DMS 273 (cell line): ENCODE data around the gene CLMN.
A peak's percentile ranks its signal among the peaks of the same experiment; 100 is the strongest.
"Not testable (repeated sequence)": the region's sequence is repeated elsewhere in the genome, so short reads cannot be mapped to it uniquely, and the experiment has no call there.

ENCODE experiments used
- DNase-seq: peaks from one replicate; lab custom pipeline; 2025; ENCODE audit not compliant: unreplicated experiment; lab: John Stamatoyannopoulos, UW

The CLMN gene

DNA sequence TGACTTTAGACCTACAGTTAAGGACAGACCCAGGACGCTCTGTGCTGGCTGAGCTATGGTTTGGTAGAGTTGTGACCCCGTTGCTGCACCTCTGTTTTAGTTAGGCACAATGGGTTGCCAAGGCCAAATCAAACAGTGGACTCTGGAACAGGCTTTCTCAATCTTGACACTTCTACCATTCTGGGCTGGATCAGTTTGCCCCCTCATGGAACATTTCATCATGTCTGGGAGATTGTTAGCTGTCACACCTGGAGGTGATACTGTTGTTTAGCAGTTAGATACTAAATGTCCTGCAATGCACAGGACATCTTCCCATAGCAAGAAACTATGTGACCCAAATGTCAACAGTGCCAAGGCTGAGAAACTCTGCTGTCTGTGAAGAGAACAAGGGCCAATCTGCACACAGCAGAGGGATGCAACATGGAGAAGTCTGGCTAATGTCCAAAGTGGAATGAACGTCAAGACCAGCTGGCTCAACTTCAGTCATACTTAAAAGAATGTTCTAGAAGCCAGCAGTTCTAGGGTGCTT, 96.8 kb downstream of the CLMN start:
- DNase-seq: peak; percentile 37

GRCh38 chr14:95222151-95222631, 97.5 kb downstream of the CLMN start:
- DNase-seq: no peak

DNA sequence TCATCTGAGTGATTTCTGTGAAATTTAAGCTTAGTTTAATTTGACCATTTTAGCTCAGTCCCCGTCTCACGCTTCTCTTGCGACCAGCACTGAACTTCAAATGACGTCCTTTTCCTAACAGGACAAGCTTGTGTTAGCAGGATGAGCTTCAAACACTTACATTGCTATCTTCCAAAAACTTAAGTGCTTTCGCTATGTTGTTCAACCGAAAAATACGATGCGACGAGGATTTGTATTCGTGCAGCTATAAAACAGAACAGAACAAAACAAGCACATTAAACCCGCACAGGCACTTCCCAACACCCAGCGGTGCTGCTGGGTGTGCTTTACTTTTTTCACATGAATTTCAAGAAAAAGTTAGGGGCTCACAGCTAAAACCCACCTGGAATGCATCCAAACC, 98.2 kb downstream of the CLMN start:
- DNase-seq: no peak

GRCh38 chr14:95220663-95221231, 99.0 kb downstream of the CLMN start:
- no peak for DNase-seq

- DNase-seq: peak; percentile 76
Observed at GRCh38 chr14:95218472-95219193, 101.1 kb downstream of the CLMN start.

DNA sequence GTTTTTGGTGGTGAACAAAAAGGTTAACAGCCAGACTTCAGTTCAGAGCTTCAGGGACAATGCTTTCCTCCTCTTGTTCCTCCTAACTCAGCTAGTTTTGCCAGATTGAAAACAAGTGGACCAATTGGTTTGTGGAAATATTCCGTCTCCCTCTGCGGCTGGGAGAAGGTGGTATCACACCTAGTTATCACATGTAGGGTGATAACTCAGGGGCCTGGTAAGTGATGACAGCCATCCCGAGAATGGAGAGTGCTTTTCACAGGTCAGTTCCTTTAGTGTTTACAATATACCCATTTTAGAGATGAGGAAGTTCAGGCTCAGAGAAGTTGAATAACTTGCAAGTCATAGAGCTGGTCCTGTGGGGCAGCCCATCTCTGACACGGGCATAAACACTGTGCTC, 101.7 kb downstream of the CLMN start:
- DNase-seq: no peak

GRCh38 chr14:95217391-95217900, 102.3 kb downstream of the CLMN start:
- no peak for DNase-seq

- no peak for DNase-seq
Observed at GRCh38 chr14:95216008-95216407, 103.7 kb downstream of the CLMN start.

- DNase-seq: no peak
Observed at GRCh38 chr14:95215094-95215725, 104.5 kb downstream of the CLMN start.

GRCh38 chr14:95213774-95214173, 105.9 kb downstream of the CLMN start:
- no peak for DNase-seq

GRCh38 chr14:95211721-95212504, 107.8 kb downstream of the CLMN start:
- DNase-seq: no peak

DNA sequence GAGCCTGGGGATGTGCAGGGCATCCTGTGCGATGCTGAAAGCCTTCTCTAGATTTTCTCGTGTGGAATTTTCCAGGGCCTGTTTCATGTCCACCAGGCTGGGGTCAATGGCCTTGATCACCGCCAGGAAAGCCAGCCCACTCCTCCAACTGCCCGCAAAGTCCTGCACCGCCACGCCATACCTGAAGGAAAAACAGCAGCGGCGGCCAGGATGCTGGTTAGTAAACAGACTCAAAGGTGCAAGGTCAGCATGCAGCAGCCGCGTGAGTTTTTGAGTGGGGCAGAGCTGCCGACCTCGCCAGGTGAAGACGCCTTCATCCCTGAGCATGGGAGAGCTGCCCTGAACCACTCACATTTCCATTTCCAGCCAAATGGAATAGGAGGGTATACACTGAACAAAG, 109.0 kb downstream of the CLMN start:
- DNase-seq: no peak

GRCh38 chr14:95208598-95208997, 111.1 kb downstream of the CLMN start:
- no peak for DNase-seq

DNA sequence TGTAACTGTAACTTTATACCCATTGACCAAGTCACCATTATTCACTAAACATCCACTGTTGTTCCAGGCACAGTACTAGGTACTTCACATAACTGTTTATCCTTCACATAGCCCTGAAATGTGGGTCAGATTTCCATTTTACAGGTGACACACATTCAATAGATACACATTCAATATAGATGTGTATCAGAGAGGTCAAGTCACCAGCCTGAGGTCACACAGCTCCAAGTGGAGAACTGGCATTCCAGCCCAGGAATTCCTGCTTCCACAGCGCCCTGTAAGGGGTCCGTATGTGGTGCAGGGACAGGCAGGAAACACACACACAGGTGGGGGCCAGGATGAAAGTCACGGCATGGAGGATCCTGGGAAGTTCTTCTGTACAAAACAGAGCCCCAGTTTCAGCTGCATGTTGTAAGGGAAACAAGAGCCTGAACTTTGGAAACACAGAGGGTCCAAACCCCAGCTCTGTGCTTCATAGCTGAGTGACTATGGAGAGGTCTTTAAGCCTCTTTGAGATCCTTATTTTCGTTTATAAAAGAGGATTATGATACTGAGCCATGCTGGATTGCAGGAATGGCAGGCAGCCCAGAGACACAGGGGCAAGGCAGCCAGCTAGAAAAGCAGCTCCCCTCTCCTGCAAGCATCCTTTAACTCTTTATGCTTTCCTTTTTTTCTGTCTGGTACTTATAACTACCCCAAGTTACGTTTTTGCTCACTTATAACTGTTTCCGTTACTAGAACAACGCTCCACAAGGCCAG, 112.1 kb downstream of the CLMN start:
- DNase-seq: no peak

GRCh38 chr14:95206534-95206933, 113.2 kb downstream of the CLMN start:
- no peak for DNase-seq

GRCh38 chr14:95204705-95205104, 115.0 kb downstream of the CLMN start:
- no peak for DNase-seq

DNA sequence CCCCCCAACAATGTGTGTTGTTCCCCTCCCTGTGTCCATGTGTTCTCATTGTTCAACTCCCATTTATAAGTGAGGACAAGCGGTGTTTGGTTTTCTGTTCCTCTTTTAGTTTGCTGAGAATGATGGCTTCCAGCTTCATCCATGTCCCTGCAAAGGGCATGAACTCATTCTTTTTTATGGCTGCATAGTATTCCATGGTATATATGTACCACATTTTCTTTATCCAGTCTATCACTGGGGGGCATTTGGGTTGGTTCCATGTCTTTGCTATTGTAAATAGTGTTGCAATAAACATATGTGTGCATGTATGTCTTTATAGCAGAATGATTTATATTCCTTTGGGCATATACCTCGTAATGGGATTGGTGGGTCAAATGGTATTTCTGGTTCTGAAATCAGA, 118.0 kb downstream of the CLMN start:
- DNase-seq: not testable (repeated sequence)

- peak; percentile 35 for DNase-seq
Observed at GRCh38 chr14:95200404-95200803, 119.3 kb downstream of the CLMN start.

DNA sequence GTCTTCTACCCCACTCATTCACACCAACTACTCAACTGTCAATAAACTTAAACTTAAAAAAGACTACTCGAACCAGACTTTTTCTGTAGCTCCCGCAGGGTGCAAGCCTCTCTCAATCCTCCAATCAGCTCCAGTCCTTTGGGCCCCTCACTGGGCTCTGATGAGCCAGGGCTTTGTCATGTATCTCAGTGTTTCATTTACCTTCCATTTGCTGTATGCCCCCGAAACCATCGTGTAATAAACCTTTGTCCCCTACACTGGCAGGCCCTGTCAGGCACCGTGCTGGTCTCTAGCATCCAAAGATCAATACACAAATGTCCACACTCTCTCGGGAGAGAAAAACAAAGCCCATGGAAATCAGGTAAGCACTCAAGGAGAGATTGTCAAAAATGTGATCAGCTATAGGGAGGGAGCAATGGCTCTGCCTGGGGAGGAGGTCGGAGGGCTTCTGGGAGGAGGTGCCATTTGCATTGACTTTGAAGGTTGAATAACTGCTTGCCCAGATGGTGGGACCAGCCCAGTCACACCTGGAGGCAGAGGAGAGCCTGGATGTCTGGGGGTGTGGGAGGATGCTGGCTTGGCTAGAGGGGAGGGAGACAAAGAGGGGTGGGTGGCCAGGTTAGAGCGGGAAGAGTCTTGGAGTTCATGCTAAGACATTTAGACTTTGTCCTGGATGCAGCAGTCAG, 120.3 kb downstream of the CLMN start:
- DNase-seq: no peak

- no peak for DNase-seq
Observed at GRCh38 chr14:95198320-95198719, 121.4 kb downstream of the CLMN start.
